ENCODE data around the gene TMEM120B. TPM values are rescaled to one million over a fixed set of nuclear protein-coding genes. Genes with fewer than 3 reads are reported as not detected.

Gene TMEM120B
- total and polyA plus RNA-seq, 4 donors: 3.9 to 17.7 (median 8.1) TPM

- TF ChIP-seq CTCF (IDR thresholded peaks at IDR 0.05; ENCODE audit: control extremely low read depth, extremely low read depth): no peak
- 89 to 96% methylated on average over 27 of the region's 27 CpGs for WGBS, 2 donors
- peaks cover 3 to 46% (median 19%) of the 10 kb centered on the region in 4 donors for H3K36me3 ChIP-seq (ENCODE audit: control insufficient read depth in 4 of 4, insufficient read depth in 4 of 4, low read length in 4 of 4)
- H3K4me3 ChIP-seq: no peak overlapping the region
- no peak overlapping the region for H3K9ac ChIP-seq (ENCODE audit: insufficient read depth in 1 of 2, low read length in 2 of 2)
- H3K27me3 ChIP-seq (ENCODE audit: control insufficient read depth in 3 of 3, insufficient read depth in 3 of 3, low read length in 2 of 3): no peaks in the 10 kb centered on the region
- ATAC-seq (ENCODE audit: insufficient read depth, low FRiP score): no peak
- H3K9me3 ChIP-seq (ENCODE audit: control insufficient read depth in 4 of 4, insufficient read depth in 3 of 4, low read length in 3 of 4): no peaks in the 10 kb centered on the region
- no peak overlapping the region for H3K27ac ChIP-seq (ENCODE audit: low read depth in 1 of 2, low read length in 1 of 2)
- no peak for DNase-seq
- peaks cover 5 to 37% (median 21%) of the 10 kb centered on the region in 5 donors for H3K4me1 ChIP-seq (ENCODE audit: control insufficient read depth in 5 of 5, insufficient read depth in 5 of 5, low read length in 5 of 5)
Measured at GRCh38 chr12:121809712-121810116, 97.2 kb downstream of the TMEM120B start.

GRCh38 chr12:121810234-121810817 lies 97.8 kb downstream of the TMEM120B start:
- WGBS, 2 donors: 85 to 89% methylated on average over 33 of the region's 33 CpGs
- Histone ChIP-seq H3K9me3 (ENCODE audit: control insufficient read depth in 4 of 4, insufficient read depth in 3 of 4, low read length in 3 of 4) (no peaks in the 10 kb centered on the region), H3K9ac (ENCODE audit: insufficient read depth in 1 of 2, low read length in 2 of 2) (no peak overlapping the region), H3K27ac (ENCODE audit: low read depth in 1 of 2, low read length in 1 of 2) (no peak overlapping the region), H3K4me3 (no peak overlapping the region), H3K4me1 (ENCODE audit: control insufficient read depth in 5 of 5, insufficient read depth in 5 of 5, low read length in 5 of 5) (peaks cover 5 to 37% (median 21%) of the 10 kb centered on the region in 5 donors), H3K27me3 (ENCODE audit: control insufficient read depth in 3 of 3, insufficient read depth in 3 of 3, low read length in 2 of 3) (no peaks in the 10 kb centered on the region), H3K36me3 (ENCODE audit: control insufficient read depth in 4 of 4, insufficient read depth in 4 of 4, low read length in 4 of 4) (peaks cover 5 to 48% (median 19%) of the 10 kb centered on the region in 4 donors)
- DNase-seq (no peak), ATAC-seq (ENCODE audit: insufficient read depth, low FRiP score) (no peak)
- TF ChIP-seq CTCF (IDR thresholded peaks at IDR 0.05; ENCODE audit: control extremely low read depth, extremely low read depth): no peak

GRCh38 chr12:121810833-121811433 lies 98.4 kb downstream of the TMEM120B start:
- no peak for TF ChIP-seq CTCF (IDR thresholded peaks at IDR 0.05; ENCODE audit: control extremely low read depth, extremely low read depth)
- H3K4me1 ChIP-seq (ENCODE audit: control insufficient read depth in 5 of 5, insufficient read depth in 5 of 5, low read length in 5 of 5): peaks cover 4 to 34% (median 18%) of the 10 kb centered on the region in 5 donors
- no peak overlapping the region for H3K27ac ChIP-seq (ENCODE audit: low read depth in 1 of 2, low read length in 1 of 2)
- ATAC-seq (ENCODE audit: insufficient read depth, low FRiP score): no peak
- H3K9me3 ChIP-seq (ENCODE audit: control insufficient read depth in 4 of 4, insufficient read depth in 3 of 4, low read length in 3 of 4): no peaks in the 10 kb centered on the region
- WGBS, 2 donors: 61 to 65% methylated on average over 6 of the region's 6 CpGs
- no peak for DNase-seq
- peaks cover 5 to 50% (median 22%) of the 10 kb centered on the region in 4 donors for H3K36me3 ChIP-seq (ENCODE audit: control insufficient read depth in 4 of 4, insufficient read depth in 4 of 4, low read length in 4 of 4)
- H3K4me3 ChIP-seq: no peak overlapping the region
- no peak overlapping the region for H3K9ac ChIP-seq (ENCODE audit: insufficient read depth in 1 of 2, low read length in 2 of 2)
- H3K27me3 ChIP-seq (ENCODE audit: control insufficient read depth in 3 of 3, insufficient read depth in 3 of 3, low read length in 2 of 3): no peaks in the 10 kb centered on the region
